ENCODE results near the gene FBXO31.

- TF ChIP-seq EZH2 (IDR thresholded peaks at IDR 0.05; ENCODE audit: low read depth) (no peak), CTCF (conservative IDR thresholded peaks at IDR 0.05) (no peak)
Measured at GRCh38 chr16:87329436-87330256, 53.9 kb downstream of the FBXO31 start.

Measured in PC-9 (cell line).